ENCODE results near the gene RPS6KA2. TPM values are rescaled to one million over a fixed set of nuclear protein-coding genes. Genes with fewer than 3 reads are reported as not detected.

RPS6KA2 gene
- total RNA-seq, 1 experiment from 2014 or later: 4.1 TPM

DNA sequence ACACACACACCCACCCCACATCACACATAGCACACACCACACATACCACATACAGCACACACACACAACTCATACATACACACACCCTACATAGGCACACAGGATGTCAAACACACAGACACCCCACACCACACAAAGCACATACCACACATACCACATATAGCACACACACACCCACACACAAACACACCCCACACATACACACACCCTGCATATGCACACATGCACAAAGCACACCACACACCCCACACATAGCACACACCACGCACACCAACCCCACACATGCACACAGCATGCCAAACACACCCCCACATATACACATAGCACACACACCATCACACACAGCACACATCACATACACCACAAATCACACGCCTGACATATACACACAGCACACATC is 119.7 kb downstream of the RPS6KA2 start:
- Histone ChIP-seq H3K4me3 (ENCODE audit: low read depth in 2 of 2, low read length in 2 of 2) (no peak overlapping the region), H3K36me3 (ENCODE audit: control insufficient read depth, insufficient read depth, low read length) (no peaks in the 10 kb centered on the region), H3K4me1 (ENCODE audit: control insufficient read depth, insufficient read depth, low read length) (no peaks in the 10 kb centered on the region), H3K9me3 (ENCODE audit: control insufficient read depth, insufficient read depth, low read depth, low read length) (no peaks in the 10 kb centered on the region), H3K27me3 (ENCODE audit: control insufficient read depth, insufficient read depth, low read length) (no peaks in the 10 kb centered on the region), H3K27ac (ENCODE audit: low read length) (no peak overlapping the region)
- TF ChIP-seq, protein P1, sequence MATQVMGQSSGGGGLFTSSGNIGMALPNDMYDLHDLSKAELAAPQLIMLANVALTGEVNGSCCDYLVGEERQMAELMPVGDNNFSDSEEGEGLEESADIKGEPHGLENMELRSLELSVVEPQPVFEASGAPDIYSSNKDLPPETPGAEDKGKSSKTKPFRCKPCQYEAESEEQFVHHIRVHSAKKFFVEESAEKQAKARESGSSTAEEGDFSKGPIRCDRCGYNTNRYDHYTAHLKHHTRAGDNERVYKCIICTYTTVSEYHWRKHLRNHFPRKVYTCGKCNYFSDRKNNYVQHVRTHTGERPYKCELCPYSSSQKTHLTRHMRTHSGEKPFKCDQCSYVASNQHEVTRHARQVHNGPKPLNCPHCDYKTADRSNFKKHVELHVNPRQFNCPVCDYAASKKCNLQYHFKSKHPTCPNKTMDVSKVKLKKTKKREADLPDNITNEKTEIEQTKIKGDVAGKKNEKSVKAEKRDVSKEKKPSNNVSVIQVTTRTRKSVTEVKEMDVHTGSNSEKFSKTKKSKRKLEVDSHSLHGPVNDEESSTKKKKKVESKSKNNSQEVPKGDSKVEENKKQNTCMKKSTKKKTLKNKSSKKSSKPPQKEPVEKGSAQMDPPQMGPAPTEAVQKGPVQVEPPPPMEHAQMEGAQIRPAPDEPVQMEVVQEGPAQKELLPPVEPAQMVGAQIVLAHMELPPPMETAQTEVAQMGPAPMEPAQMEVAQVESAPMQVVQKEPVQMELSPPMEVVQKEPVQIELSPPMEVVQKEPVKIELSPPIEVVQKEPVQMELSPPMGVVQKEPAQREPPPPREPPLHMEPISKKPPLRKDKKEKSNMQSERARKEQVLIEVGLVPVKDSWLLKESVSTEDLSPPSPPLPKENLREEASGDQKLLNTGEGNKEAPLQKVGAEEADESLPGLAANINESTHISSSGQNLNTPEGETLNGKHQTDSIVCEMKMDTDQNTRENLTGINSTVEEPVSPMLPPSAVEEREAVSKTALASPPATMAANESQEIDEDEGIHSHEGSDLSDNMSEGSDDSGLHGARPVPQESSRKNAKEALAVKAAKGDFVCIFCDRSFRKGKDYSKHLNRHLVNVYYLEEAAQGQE (IDR thresholded peaks at IDR 0.05; ENCODE audit: insufficient read depth in 1 of 2, low read depth in 2 of 2, low read length in 1 of 2): no peak
- TF ChIP-seq, protein P2, sequence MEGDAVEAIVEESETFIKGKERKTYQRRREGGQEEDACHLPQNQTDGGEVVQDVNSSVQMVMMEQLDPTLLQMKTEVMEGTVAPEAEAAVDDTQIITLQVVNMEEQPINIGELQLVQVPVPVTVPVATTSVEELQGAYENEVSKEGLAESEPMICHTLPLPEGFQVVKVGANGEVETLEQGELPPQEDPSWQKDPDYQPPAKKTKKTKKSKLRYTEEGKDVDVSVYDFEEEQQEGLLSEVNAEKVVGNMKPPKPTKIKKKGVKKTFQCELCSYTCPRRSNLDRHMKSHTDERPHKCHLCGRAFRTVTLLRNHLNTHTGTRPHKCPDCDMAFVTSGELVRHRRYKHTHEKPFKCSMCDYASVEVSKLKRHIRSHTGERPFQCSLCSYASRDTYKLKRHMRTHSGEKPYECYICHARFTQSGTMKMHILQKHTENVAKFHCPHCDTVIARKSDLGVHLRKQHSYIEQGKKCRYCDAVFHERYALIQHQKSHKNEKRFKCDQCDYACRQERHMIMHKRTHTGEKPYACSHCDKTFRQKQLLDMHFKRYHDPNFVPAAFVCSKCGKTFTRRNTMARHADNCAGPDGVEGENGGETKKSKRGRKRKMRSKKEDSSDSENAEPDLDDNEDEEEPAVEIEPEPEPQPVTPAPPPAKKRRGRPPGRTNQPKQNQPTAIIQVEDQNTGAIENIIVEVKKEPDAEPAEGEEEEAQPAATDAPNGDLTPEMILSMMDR (IDR thresholded peaks at IDR 0.05): no peak
- TF ChIP-seq SIN3A (IDR thresholded peaks at IDR 0.05; ENCODE audit: borderline replicate concordance, insufficient read depth, low read depth, low read length): no peak
- ATAC-seq: no peak
- in situ Hi-C loops (cut with HindIII; ENCODE audit: low pct_unique_long_range_greater_than_20kb, low sequenced_read_pairs): no loop called here
- BruUV-seq (replicated peaks): no TSS peak
- DNase-seq (ENCODE audit: low read depth, low spot score): no peak
- ChIA-PET POLR2A (no interaction called here), CTCF (no interaction called here)
- intact Hi-C loops (cut with micrococcal nuclease; ENCODE audit: unreplicated experiment): no loop called here

DNA sequence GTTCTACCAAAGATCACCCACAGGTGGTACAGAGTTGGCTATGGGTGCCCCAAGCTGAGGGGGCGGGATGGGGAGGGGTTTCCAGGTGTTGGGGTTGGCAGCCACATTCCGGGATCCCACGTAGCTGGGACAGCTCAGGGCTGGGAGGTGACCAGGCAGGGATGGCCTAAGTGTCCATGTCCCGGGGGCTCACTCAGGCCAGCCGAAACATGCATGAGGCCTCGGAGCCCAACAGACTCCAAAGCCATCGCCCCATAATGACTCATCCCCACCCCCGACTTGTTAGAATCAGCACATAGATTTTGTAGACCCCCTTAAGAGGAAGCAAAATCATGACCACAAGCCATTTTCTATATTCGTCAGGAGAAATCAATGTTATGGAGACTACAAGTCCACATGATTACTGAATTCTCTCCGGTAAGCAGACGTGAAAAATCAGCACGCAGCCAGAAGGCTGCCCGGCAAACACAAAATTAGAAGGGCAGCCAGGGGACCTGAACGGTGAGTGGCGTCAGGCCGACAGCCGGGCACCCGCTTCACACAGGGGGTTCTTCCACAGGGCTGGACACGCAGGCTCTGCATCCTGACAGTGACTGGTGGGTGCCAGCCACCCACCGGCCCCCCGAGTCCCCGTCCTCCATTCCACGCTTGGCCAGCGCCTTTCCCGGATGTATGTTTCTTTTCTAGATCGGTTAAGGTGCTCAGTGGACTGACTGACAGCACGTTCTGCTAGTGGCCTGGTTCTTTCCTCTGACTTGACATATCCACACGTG is 121.7 kb downstream of the RPS6KA2 start:
- ATAC-seq (no peak), DNase-seq (ENCODE audit: low read depth, low spot score) (no peak)
- H3K4me3 ChIP-seq (ENCODE audit: low read depth in 2 of 2, low read length in 2 of 2): no peak overlapping the region
- CTCF ChIA-PET: interaction anchor here (0.7 kb wide), 1 partner anchor 69 kb away, joined by 3 read pairs; no protein-coding TSS in a partner anchor
- TF ChIP-seq POLR2AphosphoS5 (IDR thresholded peaks at IDR 0.05; ENCODE audit: low read depth, low read length) (no peak), TCF7L2 (IDR thresholded peaks at IDR 0.05; ENCODE audit: low read depth, low read length) (no peak), SIN3A (IDR thresholded peaks at IDR 0.05; ENCODE audit: borderline replicate concordance, insufficient read depth, low read depth, low read length) (no peak)
- TF ChIP-seq, protein P2 (IDR thresholded peaks at IDR 0.05): no peak
- TF ChIP-seq, protein P1 (IDR thresholded peaks at IDR 0.05; ENCODE audit: insufficient read depth in 1 of 2, low read depth in 2 of 2, low read length in 1 of 2): no peak
- intact Hi-C loops (cut with micrococcal nuclease; ENCODE audit: unreplicated experiment) (no loop called here), in situ Hi-C loops (cut with HindIII; ENCODE audit: low pct_unique_long_range_greater_than_20kb, low sequenced_read_pairs) (no loop called here)
- POLR2A ChIA-PET: no interaction called here
- H3K4me1 ChIP-seq (ENCODE audit: control insufficient read depth, insufficient read depth, low read length): no peaks in the 10 kb centered on the region
- no TSS peak for BruUV-seq (replicated peaks)
- H3K27ac ChIP-seq (ENCODE audit: low read length): no peak overlapping the region
- no peaks in the 10 kb centered on the region for H3K27me3 ChIP-seq (ENCODE audit: control insufficient read depth, insufficient read depth, low read length)
- H3K36me3 ChIP-seq (ENCODE audit: control insufficient read depth, insufficient read depth, low read length): no peaks in the 10 kb centered on the region
- H3K9me3 ChIP-seq (ENCODE audit: control insufficient read depth, insufficient read depth, low read depth, low read length): no peaks in the 10 kb centered on the region

Measured in Panc1 (cell line).